ENCODE data around the gene LPCAT3.

The LPCAT3 gene

DNA sequence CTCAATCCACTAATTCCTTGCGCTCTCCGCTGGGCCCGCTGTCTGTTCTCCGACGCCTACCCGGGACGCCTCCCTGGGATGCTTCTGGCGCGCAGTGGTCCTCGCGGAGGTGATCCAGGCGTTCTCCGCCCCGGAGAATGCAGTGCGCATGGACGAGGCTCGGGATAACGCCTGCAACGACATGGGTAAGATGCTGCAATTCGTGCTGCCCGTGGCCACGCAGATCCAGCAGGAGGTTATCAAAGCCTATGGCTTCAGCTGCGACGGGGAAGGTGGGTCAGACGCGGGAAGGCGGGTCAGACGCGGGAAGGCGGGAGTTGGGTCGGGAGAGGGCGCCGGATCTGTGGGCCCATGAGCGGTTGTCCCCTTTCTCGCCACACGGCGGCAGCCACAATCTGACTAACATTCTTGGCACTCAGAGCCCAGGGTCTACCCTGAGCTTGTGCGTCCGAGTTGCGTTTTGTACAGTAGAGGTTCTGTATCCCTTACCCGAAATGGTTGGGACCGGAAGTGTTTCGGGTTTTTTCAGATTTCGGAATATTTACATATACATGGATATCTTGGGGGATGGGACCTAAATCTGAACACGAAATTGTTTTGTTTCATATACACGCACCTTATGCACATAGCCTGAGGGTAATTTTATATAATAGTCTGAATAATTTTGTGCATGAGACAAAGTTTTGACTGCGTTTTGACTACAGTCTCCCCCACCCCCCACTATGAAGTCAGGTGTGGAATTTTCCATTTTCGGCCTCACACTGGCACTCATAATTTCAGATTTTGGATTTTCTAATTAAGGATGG is 73.7 kb downstream of the LPCAT3 start (continued):
- TF ChIP-seq ZNF112 (tag by site-specific recombination; IDR thresholded peaks at IDR 0.05) = no peak
- peak; percentile 63 for TF ChIP-seq KLF10 (tag by site-specific recombination; IDR thresholded peaks at IDR 0.05)
- TF ChIP-seq, protein P1, sequence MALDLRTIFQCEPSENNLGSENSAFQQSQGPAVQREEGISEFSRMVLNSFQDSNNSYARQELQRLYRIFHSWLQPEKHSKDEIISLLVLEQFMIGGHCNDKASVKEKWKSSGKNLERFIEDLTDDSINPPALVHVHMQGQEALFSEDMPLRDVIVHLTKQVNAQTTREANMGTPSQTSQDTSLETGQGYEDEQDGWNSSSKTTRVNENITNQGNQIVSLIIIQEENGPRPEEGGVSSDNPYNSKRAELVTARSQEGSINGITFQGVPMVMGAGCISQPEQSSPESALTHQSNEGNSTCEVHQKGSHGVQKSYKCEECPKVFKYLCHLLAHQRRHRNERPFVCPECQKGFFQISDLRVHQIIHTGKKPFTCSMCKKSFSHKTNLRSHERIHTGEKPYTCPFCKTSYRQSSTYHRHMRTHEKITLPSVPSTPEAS (tag by site-specific recombination; IDR thresholded peaks at IDR 0.05) = no peak
- peak; percentile 84 for TF ChIP-seq ZNF24 (tag by site-specific recombination; IDR thresholded peaks at IDR 0.05)
- TF ChIP-seq IKZF3 (tag by site-specific recombination; IDR thresholded peaks at IDR 0.05) = peak; percentile 99
- TF ChIP-seq ZNF660 (tag by site-specific recombination; IDR thresholded peaks at IDR 0.05) = no peak; the same call in none of the 2 replicates
- TF ChIP-seq, protein P2, sequence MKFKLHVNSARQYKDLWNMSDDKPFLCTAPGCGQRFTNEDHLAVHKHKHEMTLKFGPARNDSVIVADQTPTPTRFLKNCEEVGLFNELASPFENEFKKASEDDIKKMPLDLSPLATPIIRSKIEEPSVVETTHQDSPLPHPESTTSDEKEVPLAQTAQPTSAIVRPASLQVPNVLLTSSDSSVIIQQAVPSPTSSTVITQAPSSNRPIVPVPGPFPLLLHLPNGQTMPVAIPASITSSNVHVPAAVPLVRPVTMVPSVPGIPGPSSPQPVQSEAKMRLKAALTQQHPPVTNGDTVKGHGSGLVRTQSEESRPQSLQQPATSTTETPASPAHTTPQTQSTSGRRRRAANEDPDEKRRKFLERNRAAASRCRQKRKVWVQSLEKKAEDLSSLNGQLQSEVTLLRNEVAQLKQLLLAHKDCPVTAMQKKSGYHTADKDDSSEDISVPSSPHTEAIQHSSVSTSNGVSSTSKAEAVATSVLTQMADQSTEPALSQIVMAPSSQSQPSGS (tag by site-specific recombination; IDR thresholded peaks at IDR 0.05; ENCODE audit: low read depth) = no peak
- TF ChIP-seq, protein P3, sequence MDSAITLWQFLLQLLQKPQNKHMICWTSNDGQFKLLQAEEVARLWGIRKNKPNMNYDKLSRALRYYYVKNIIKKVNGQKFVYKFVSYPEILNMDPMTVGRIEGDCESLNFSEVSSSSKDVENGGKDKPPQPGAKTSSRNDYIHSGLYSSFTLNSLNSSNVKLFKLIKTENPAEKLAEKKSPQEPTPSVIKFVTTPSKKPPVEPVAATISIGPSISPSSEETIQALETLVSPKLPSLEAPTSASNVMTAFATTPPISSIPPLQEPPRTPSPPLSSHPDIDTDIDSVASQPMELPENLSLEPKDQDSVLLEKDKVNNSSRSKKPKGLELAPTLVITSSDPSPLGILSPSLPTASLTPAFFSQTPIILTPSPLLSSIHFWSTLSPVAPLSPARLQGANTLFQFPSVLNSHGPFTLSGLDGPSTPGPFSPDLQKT (IDR thresholded peaks at IDR 0.05; ENCODE audit: borderline replicate concordance, low read depth, low read length) = no peak; the same call in 1 of the 2 replicates
- TF ChIP-seq, protein P4, sequence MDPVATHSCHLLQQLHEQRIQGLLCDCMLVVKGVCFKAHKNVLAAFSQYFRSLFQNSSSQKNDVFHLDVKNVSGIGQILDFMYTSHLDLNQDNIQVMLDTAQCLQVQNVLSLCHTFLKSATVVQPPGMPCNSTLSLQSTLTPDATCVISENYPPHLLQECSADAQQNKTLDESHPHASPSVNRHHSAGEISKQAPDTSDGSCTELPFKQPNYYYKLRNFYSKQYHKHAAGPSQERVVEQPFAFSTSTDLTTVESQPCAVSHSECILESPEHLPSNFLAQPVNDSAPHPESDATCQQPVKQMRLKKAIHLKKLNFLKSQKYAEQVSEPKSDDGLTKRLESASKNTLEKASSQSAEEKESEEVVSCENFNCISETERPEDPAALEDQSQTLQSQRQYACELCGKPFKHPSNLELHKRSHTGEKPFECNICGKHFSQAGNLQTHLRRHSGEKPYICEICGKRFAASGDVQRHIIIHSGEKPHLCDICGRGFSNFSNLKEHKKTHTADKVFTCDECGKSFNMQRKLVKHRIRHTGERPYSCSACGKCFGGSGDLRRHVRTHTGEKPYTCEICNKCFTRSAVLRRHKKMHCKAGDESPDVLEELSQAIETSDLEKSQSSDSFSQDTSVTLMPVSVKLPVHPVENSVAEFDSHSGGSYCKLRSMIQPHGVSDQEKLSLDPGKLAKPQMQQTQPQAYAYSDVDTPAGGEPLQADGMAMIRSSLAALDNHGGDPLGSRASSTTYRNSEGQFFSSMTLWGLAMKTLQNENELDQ (tag by site-specific recombination; IDR thresholded peaks at IDR 0.05; ENCODE audit: low read depth) = no peak
- TF ChIP-seq ZEB2 (tag by site-specific recombination; IDR thresholded peaks at IDR 0.05) = peak; percentile 97
- TF ChIP-seq, protein P5, sequence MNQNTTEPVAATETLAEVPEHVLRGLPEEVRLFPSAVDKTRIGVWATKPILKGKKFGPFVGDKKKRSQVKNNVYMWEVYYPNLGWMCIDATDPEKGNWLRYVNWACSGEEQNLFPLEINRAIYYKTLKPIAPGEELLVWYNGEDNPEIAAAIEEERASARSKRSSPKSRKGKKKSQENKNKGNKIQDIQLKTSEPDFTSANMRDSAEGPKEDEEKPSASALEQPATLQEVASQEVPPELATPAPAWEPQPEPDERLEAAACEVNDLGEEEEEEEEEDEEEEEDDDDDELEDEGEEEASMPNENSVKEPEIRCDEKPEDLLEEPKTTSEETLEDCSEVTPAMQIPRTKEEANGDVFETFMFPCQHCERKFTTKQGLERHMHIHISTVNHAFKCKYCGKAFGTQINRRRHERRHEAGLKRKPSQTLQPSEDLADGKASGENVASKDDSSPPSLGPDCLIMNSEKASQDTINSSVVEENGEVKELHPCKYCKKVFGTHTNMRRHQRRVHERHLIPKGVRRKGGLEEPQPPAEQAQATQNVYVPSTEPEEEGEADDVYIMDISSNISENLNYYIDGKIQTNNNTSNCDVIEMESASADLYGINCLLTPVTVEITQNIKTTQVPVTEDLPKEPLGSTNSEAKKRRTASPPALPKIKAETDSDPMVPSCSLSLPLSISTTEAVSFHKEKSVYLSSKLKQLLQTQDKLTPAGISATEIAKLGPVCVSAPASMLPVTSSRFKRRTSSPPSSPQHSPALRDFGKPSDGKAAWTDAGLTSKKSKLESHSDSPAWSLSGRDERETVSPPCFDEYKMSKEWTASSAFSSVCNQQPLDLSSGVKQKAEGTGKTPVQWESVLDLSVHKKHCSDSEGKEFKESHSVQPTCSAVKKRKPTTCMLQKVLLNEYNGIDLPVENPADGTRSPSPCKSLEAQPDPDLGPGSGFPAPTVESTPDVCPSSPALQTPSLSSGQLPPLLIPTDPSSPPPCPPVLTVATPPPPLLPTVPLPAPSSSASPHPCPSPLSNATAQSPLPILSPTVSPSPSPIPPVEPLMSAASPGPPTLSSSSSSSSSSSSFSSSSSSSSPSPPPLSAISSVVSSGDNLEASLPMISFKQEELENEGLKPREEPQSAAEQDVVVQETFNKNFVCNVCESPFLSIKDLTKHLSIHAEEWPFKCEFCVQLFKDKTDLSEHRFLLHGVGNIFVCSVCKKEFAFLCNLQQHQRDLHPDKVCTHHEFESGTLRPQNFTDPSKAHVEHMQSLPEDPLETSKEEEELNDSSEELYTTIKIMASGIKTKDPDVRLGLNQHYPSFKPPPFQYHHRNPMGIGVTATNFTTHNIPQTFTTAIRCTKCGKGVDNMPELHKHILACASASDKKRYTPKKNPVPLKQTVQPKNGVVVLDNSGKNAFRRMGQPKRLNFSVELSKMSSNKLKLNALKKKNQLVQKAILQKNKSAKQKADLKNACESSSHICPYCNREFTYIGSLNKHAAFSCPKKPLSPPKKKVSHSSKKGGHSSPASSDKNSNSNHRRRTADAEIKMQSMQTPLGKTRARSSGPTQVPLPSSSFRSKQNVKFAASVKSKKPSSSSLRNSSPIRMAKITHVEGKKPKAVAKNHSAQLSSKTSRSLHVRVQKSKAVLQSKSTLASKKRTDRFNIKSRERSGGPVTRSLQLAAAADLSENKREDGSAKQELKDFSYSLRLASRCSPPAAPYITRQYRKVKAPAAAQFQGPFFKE (tag by site-specific recombination; IDR thresholded peaks at IDR 0.05; ENCODE audit: borderline replicate concordance) = peak; percentile 97; the same call in 1 of the 2 replicates
- no peak for TF ChIP-seq ZNF558 (tag by site-specific recombination; IDR thresholded peaks at IDR 0.05)
- TF ChIP-seq ZNF561 (tag by site-specific recombination; IDR thresholded peaks at IDR 0.05; ENCODE audit: borderline replicate concordance) = no peak
- TF ChIP-seq ZNF529 (tag by site-specific recombination; IDR thresholded peaks at IDR 0.05; ENCODE audit: insufficient replicate concordance) = no peak
- TF ChIP-seq GLIS2 (tag by site-specific recombination; IDR thresholded peaks at IDR 0.05) = peak; percentile 79
- TF ChIP-seq REPIN1 (tag by site-specific recombination; IDR thresholded peaks at IDR 0.05; ENCODE audit: low read depth) = no peak
- peak; percentile 98 for TF ChIP-seq ZFP69B (tag by site-specific recombination; IDR thresholded peaks at IDR 0.05)
- TF ChIP-seq, protein P6, sequence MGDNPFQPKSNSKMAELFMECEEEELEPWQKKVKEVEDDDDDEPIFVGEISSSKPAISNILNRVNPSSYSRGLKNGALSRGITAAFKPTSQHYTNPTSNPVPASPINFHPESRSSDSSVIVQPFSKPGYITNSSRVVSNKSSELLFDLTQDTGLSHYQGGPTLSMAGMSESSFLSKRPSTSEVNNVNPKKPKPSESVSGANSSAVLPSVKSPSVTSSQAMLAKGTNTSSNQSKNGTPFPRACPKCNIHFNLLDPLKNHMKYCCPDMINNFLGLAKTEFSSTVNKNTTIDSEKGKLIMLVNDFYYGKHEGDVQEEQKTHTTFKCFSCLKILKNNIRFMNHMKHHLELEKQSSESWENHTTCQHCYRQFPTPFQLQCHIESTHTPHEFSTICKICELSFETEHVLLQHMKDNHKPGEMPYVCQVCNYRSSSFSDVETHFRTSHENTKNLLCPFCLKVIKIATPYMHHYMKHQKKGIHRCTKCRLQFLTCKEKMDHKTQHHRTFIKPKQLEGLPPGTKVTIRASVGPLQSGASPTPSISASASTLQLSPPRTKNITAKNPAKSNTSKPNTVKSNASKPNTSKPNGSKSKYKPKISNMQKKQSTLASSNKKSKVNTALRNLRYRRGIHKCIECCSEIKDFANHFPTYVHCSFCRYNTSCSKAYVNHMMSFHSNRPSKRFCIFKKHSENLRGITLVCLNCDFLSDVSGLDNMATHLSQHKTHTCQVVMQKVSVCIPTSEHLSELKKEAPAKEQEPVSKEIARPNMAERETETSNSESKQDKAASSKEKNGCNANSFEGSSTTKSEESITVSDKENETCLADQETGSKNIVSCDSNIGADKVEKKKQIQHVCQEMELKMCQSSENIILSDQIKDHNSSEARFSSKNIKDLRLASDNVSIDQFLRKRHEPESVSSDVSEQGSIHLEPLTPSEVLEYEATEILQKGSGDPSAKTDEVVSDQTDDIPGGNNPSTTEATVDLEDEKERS (tag by site-specific recombination; IDR thresholded peaks at IDR 0.05) = no peak
- peak; percentile 93 for TF ChIP-seq ZNF654 (tag by site-specific recombination; IDR thresholded peaks at IDR 0.05; ENCODE audit: low read depth)
- TF ChIP-seq, protein P7, sequence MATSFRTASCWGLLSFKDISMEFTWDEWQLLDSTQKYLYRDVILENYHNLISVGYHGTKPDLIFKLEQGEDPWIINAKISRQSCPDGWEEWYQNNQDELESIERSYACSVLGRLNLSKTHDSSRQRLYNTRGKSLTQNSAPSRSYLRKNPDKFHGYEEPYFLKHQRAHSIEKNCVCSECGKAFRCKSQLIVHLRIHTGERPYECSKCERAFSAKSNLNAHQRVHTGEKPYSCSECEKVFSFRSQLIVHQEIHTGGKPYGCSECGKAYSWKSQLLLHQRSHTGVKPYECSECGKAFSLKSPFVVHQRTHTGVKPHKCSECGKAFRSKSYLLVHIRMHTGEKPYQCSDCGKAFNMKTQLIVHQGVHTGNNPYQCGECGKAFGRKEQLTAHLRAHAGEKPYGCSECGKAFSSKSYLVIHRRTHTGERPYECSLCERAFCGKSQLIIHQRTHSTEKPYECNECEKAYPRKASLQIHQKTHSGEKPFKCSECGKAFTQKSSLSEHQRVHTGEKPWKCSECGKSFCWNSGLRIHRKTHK (tag by site-specific recombination; IDR thresholded peaks at IDR 0.05) = no peak
- TF ChIP-seq ZNF366 (tag by site-specific recombination; conservative IDR thresholded peaks at IDR 0.05) = peak; percentile 91
- peak; percentile 59 for TF ChIP-seq ZNF121 (tag by site-specific recombination; IDR thresholded peaks at IDR 0.05)

All from HEK293 (cell line).